ELF-1 (cell line): ENCODE data around the gene ZNF345.
A peak's percentile ranks its signal among the peaks of the same experiment; 100 is the strongest.

Source experiments
- DNase-seq: peaks from one replicate; pipeline ENCODE4 v3.0.0-alpha.2; 2016; ENCODE audit warnings: low read depth, low spot score

Gene ZNF345

DNA sequence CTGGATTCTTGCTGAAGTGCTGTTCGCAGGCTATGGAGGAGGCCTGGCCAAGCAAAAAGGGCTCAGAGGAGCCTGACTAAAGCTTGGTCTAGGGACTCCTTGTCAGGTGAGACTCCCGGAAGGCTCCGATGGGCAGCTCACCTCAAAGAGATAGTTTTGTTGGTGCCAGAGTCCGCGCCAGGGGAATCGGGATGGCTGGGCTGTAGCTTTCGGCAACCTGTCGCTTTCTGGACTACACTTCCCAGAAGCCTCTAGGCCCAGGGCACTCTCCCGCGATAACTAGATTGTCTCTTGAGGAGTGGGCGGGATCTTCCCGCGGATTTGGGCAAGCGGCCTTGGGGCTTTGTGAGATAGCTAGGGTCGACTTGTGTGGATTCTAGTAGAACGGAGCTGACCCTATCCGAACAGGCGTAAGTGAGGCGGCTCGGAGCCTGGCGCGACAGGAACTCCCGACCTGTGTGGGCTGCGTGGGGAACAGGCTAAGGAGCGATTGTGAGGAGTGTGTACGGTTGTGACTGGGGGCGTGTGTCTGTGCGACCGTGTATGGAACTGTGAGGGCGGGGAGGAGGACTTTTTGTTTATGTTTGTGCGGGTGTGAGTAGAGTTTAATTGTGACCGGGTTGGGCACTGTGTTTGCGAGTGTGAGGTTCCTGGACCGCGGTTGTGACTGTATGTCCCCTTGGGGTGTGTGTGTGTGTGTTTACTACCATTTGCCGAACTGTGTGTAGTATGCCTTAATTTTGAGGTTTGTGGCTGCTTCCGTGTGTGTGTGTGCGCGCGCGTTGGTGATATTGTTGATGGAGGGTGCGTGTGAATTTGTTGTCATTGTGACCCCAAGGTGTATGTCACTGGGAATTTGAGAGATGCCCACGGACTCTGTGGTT lies at the start of gene ZNF345:
Gene ZNF345 (plus strand): TSS at position 318 of the 884 bp plus-strand sequence. CDS start 25,955 bp downstream, outside the sequence.
- peak; percentile 97 for DNase-seq

DNA sequence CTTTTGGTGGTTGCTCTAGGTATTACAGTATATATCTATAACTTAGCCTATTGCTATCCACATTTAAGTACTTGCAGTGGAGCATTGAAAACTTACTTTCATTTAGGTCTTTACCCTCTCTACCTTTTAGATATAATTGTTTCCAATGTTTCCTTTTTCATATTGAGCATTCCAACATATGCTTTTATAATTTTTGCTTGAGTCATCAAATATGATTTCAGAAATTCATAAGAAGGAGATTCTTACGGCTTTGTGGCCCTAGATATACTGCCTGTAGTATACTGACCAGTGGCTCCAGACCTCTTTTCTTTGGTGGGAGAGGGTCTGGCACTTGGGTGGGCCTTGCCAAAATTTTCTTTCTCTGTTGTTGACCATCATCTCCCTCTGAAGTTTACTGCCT lies 45.3 kb upstream of the ZNF345 start:
- DNase-seq, result no peak

DNA sequence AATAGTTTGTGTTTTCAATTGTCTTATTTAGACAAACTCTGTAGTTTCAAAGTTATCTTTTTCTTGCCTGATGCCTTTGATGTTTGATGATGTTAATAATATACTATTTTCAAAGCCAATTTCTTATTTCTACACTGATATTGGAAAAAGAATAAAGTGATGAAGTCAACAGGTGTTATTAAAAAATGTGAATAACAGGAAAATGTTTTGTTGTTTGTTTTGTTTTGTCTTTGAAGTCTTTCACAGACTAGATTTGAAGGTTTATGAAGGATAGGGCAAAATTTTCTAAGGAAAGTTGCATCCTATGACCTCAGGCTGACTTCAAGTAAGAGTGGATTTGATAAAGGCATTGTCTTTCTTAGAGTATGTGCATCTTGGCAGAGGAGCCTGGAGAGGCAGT lies 43.6 kb upstream of the ZNF345 start:
- DNase-seq, result no peak

DNA sequence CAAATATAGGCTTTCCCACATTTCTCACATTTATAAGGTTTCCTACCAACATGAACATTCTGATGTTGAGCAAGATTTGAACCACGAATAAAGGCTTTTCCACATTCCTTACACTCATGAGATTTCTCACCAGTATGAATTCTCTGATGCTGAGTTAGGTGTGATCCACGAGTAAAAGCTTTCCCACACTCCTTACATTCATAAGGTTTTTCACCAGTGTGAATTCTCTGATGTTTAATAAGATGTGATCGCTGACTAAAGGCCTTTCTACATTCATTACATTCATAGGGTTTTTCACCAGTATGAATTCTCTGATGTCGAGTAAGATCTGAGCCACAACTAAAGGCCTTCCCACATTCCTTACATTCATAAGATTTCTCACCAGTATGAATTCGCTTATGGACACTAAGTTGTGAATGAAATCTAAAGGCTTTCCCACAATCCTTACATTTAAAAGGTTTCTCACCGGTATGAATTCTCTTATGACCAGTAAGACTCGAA lies 31.5 kb upstream of the ZNF345 start:
- no peak for DNase-seq

DNA sequence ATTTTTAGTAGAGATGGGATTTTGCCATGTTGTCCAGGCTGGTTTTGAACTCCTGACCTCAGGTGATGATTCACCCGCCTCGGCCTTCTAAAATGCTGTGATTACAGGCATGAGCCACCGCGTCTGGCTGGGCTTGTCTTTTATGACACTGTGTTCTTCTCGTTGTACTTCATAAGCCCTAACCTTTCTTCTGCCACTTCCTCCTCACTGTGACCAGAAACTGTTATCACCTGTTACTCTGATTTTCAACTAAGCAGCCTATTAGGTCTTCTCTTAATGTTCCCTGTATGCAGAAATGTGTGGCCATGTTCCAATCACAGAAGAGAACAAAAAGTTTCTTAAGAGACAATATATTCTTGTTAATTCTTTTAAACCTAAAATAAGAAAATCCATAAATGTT lies 28.9 kb upstream of the ZNF345 start:
- DNase-seq, result no peak

DNA sequence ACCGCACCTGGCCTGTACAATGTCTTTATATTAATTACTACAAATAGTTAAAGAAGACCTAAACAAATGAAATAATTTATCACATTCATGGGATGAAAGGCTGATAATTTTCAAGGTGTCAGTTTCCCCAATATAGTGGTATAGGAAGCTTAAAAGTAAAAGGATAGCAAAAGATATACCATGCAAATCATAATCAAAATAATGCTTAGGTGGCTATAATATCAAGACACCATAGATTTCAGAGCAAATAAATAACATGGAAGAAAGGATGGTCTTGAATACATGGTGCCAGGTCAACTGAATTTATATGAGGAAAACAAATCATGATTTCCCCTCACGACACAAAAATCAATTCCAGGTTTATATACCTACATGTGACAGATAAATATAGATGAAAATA lies 17.2 kb upstream of the ZNF345 start:
- DNase-seq, result no peak

DNA sequence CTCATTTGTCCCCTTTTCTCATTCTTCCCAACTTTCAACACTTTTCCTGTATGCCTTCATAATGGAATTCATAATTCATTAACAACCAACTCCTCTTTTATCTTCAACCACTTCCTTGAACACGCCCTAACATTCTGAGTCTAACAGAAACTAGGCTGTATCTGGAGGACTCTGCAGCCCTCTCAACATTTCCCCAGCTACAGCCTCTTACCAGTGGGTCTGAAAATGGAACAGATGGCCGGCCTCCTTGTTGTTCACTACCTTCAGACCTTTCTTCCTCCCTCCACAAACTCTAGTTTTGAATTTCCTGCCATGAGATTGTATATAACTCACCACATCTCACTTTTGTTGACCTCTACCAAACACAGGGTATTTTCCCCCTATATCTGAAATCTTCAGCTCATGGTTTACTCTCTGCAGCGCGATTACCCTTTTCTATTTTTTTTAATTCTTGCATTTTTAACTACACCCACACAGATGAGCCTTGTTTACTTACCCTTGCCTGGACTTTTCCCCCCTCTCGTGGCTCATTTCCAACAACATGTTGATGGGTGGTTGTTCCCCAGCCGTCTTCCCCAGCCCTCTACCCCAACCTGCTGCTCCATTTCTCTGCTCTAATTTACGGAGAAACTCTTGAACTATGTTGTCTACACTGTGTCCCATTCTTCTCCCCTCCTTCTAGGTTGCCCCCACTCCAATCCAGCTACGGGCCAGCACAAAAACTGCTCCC lies 13.3 kb upstream of the ZNF345 start:
- no peak for DNase-seq

DNA sequence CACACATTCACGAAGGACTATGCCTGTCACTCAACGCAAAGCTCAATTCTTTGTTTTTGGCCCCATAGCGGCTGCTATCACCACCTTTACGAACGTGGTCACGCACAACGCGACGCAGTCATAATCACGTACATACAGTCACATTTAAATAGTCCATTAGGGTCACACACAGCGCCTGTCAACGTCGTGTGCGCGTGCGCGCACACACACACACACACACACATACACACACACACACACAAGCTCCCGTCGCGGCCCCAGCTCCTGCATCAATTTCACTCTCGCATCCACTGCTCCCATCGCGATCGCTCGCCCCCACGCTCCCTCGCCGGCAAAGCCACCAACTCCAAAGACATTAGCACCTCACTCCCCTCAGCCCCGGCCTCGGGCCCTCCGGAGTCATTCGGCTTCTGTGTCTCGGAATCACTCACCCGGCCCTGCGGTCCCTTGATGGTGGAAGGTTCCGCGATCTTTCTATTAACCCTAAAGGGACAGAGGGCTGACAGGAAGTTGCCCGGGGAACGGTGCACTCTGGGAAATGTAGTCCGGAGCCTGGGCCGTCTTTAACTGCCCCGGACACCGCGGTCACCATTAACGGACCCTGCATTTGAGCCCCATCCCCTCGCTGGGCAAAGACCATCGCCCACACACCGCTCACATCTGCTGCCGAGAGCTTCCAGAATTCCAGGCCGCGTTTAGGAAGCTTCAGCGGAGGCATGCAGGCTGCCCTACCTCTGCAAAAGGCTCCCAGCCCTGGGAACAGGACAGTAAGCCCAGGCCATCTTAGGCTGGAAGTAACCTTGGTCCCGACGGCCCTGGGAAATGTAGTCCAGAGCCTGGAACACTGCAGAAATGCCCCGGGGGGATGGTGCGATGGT lies 12.5 kb upstream of the ZNF345 start, which contains the start of gene ZNF790:
Gene ZNF790 (minus strand): TSS at position 482 of the 878 bp plus-strand sequence. CDS start 12,768 bp downstream, outside the sequence.
- peak; percentile 95 for DNase-seq

DNA sequence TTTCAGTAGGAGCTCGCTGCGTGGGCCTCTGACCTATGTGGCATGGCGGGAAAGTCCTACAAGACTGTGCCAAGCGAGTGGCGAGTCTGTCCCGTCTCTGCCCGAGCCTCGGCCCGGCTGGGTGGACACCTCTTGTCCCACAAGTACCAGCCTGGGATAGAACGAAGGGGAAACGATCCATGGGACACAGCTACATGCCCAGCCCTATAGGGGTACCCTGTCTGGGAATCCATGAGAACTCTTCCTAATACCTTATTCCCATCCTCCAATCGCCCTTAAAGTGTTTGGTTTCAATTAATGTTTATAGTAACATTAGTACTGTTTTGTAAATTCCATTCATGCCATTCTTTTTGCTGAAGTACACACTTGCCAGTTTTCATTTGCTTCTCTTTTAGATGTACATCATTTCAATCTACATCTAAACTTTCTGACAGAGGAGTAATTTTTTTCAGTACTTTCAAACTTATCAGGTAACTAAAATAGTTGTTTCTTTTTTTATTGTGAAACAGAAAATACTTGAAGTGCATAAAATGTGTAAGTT lies 11.8 kb upstream of the ZNF345 start:
- DNase-seq, result no peak

DNA sequence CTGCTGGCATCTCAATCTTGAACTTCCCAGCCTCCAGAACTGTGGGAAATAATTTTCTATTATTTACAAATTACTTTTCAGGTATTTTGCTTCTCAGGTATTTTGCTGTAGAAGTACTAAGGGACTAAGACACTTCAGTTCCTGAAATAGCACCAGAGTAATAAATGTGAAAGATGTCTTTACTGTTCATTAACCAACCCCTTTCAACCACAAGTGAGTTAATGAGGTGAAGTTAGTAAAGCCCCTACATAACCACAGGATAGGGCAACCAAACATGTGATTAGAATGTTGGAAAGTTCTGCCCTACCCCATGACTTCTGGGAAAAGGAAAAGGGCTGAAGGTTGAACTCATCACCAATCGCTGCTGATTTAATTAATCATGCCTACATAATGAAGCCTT lies 2.7 kb upstream of the ZNF345 start:
- DNase-seq, result no peak

DNA sequence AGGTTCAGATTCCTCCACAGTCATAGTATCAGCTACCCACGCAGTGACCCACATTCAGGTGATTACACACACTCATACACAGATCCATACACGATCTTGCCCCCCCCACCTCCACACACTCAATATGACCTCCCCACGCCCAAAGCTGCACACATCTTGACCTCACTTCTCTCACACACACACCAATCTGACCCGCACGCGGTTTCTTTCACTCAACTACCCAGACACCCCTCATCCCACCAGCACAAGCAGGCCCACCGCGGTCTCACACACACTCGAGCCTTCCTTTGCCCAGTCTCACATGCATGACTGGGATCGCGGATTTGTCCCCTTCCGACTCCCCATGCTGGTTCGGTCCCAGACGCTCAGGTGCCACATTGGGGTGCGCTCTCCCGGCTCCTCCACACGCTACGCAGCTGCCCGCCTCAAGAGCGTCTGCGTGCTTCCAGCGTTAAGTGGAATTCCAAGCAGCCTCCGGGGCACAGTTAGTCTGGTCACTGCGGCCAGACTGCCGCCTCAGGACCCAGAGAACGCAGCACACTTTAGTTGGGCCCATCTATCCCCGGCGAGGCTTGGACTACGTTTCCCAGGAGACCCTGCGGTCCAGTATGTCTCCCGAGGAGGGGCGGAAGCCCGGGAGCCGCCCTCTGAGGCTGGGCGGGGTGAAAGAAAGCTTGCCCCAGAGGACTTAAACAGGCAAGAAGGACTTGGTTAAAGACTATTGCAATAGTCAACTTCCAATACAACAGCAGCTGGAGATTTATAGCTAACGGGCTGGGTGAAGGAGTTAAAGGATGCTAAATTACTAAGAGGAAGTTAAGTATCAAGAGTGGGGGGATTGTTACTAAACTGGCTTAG lies 746 bp upstream of the ZNF345 start:
- peak; percentile 95 for DNase-seq

DNA sequence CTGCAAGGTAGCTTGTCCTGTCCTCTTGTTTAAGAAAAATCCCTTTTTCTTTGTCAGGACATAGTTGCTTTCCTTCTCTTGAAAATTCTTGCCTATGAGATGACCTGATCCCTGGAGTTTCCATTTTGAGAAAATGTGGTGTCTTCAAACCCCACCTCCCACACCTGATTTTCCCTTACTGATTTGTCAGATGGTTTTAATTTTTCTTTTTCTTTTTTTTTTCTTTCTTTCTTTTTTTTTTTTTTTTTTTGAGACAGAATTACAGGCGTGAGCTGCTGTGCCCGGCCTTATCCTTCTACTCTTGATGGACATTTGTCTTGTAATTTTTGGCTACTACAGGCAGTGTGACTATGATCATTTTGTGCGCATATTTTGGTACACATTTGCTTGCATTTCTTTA lies 1.2 kb downstream of the ZNF345 start:
- no peak for DNase-seq

DNA sequence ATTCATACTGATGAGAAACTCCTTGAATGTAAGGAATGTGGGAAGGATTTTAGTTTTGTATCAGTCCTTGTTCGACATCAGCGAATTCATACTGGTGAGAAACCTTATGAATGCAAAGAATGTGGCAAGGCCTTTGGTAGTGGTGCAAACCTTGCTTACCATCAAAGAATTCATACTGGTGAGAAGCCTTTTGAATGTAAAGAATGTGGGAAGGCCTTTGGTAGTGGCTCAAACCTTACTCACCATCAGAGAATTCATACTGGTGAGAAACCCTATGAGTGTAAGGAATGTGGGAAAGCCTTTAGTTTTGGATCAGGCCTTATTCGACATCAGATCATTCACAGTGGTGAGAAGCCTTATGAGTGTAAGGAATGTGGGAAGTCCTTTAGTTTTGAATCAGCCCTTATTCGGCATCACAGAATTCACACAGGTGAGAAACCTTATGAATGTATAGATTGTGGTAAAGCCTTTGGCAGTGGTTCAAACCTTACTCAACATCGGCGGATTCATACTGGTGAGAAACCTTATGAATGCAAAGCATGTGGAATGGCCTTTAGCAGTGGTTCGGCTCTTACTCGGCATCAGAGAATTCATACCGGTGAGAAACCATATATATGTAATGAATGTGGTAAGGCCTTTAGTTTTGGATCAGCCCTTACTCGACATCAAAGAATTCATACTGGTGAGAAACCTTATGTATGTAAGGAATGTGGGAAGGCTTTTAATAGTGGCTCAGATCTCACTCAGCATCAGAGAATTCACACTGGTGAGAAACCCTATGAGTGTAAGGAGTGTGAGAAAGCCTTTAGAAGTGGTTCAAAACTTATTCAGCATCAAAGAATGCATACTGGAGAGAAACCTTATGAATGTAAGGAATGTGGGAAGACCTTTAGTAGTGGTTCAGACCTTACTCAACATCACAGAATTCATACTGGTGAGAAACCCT lies 26.6 kb downstream of the ZNF345 start:
- DNase-seq, result peak; percentile 3

DNA sequence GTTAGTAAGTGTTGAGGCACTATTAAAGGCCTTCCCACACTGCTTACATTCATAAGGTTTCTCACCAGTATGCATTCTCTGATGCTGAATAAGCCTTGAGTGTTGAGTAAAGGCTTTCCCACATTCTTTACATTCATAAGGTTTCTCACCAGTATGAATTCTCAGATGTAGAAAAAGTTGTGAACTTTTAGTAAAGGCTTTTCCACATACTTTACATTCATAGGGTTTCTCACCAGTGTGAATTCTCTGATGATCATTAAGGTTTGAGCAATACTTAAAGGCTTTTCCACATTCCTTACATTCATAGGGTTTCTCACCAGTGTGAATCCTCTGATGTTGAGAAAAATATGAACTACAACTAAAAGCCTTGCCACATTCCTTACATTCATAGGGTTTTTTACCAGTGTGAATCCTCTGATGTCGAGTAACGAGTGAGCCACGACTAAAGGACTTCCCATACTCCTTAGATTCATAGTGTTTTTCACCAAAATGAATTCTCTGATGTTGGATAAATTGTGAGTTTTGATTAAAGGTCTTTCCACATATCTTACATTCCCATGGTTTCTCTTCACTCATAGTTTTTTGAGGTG lies 41.2 kb downstream of the ZNF345 start:
- no peak for DNase-seq

DNA sequence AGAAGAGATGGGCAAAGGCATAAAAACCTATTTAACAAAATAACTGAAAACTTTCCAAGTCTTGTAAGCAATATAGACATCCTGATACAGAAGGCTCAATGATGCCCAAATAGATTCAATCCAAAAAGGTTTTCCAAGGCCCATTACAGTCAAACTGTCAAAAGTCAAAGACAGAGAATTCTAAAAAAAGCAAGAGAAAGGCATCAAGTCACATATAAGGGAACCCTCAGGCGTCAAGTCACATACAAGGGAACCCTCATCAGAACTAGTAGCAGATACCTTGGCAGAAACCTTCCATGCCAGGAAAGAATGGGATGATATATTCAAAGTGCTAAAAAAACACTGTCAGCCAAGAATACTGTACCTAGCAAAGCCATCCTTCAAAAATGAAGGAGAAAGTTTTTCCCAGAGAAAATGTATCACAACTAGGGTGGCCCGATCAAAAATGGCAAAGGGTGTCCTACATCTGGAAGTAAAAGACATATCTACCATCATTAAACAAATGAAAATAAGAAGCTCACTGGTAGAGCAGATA lies 44.2 kb downstream of the ZNF345 start:
- no peak for DNase-seq

DNA sequence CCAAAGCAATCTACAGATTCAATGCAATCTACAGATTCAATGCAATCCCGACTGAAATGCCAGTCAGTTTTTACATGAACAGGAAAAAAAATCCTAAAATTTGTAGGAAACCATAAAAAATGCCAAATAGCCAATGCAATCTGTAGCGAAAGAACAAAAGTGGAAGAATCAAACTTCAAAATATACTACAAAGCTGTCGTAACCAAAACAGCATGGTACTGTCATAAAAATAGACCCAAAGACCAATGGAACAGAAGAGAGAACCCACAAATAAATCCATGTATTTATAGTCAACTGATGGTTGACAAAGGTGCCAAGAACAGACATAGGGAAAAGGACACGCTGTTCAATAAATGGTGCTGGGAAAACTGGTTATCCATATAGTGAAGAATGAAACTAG lies 47.7 kb downstream of the ZNF345 start:
- DNase-seq, result no peak

DNA sequence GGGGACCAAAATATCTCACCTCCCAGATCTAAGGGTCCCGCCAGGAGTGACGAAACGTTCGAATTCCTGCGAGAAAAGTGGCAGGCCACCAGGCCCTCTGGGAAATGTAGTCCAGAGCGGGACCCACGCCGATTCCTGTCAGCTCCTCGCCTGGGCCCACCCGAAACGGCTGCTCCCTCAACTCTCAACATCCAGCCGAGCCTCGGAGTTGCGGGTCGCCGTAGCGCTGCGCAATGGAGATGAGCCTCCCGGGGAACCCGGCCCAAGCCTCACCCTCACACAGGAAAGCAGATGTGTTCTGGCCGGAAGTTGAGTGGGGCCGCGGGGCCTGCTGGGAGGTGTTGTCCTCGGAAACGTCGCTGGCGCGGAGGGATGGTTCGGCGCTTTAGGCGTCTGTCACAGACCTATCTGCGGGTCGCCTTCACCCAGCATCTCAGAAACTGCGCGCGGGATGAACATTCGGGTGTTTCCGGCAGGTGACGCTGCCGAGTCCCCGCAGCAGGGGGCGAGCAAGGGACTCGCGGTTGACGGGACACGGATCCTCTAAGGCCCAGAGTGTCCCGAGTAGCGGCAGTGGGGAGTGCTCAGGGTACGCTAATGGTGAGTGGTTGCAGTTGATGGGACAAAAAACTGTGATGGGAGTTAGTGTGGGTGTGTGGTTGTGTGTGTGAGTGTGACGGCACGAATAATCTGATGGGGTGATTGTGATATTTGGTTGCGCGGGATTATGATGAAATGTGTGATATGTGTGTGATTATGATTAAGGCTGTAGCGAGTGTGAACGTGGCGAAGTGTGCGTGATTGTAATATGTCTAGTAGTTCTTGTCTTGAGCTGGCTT lies 65.5 kb downstream of the ZNF345 start, which contains the start of the genes ZNF568 and ZNF829:
Gene ZNF568 (plus strand): TSS at position 341 of the 839 bp plus-strand sequence. CDS start 6,439 bp downstream, outside the sequence.
Gene ZNF829 (minus strand): TSS at position 300 of the 839 bp plus-strand sequence. CDS start 1,124 bp downstream, outside the sequence.
- DNase-seq, result peak; percentile 97
